ENCODE data around the gene PIANP.

- TF ChIP-seq CTCF (IDR thresholded peaks at IDR 0.05; ENCODE audit: low read depth, low read length) (no peak), POLR2A (IDR thresholded peaks at IDR 0.05; ENCODE audit: extremely low read depth, insufficient read length) (no peak), MAX (IDR thresholded peaks at IDR 0.05; ENCODE audit: low read depth, low read length) (no peak), MYC (IDR thresholded peaks at IDR 0.05; ENCODE audit: low read depth, low read length) (no peak)
Measured at GRCh38 chr12:6716874-6717437, 16.3 kb upstream of the PIANP start.
